MCF 10A (cell line): ENCODE measurements around the gene ZPBP2. TPM values are rescaled to one million over a fixed set of nuclear protein-coding genes. Genes with fewer than 3 reads are reported as not detected.

Experiments used
- total RNA-seq: library from RNA; stranded (reverse); gene quantifications from 2 replicates; pipeline ENCODE4 v1.2.3, GENCODE V29; 2022

Gene ZPBP2
- total RNA-seq, 1 experiment from 2014 or later = not detected

Other genes starting within 250 kb of the ZPBP2 start
- not detected in 2 replicates for gene PPP1R1B, start 241.2 kb upstream of the ZPBP2 start, total RNA-seq
- gene STARD3, start 231.1 kb upstream of the ZPBP2 start, total RNA-seq = 30.1 and 31.1 TPM in 2 replicates
- gene TCAP, start 202.9 kb upstream of the ZPBP2 start, total RNA-seq = 0.37 and 0.71 TPM in 2 replicates
- not detected in 2 replicates for gene PNMT, start 199.7 kb upstream of the ZPBP2 start, total RNA-seq
- gene PGAP3, start 180.1 kb upstream of the ZPBP2 start, total RNA-seq = 10.0 and 13.2 TPM in 2 replicates
- 33.3 and 33.7 TPM in 2 replicates for gene ERBB2, start 168.1 kb upstream of the ZPBP2 start, total RNA-seq
- gene MIEN1, start 137.7 kb upstream of the ZPBP2 start, total RNA-seq = 42.1 and 51.3 TPM in 2 replicates
- 7.3 and 10.3 TPM in 2 replicates for gene GRB7, start 130.3 kb upstream of the ZPBP2 start, total RNA-seq
- not detected in 2 replicates for gene IKZF3, start 3.9 kb upstream of the ZPBP2 start, total RNA-seq
- gene GSDMB, start 50.4 kb downstream of the ZPBP2 start, total RNA-seq = 1.4 and 5.0 TPM in 2 replicates
- 14.7 and 17.0 TPM in 2 replicates for gene ORMDL3, start 59.4 kb downstream of the ZPBP2 start, total RNA-seq
- not detected in 2 replicates for gene LRRC3C, start 59.5 kb downstream of the ZPBP2 start, total RNA-seq
- 0.61 and 0.77 TPM in 2 replicates for gene GSDMA, start 94.8 kb downstream of the ZPBP2 start, total RNA-seq
- 74.2 and 95.3 TPM in 2 replicates for gene PSMD3, start 112.6 kb downstream of the ZPBP2 start, total RNA-seq
- 9.6 and 17.1 TPM in 2 replicates for gene CSF3, start 147.2 kb downstream of the ZPBP2 start, total RNA-seq
- gene MED24, start 186.2 kb downstream of the ZPBP2 start, total RNA-seq = 66.6 and 88.5 TPM in 2 replicates
- 5.5 and 6.4 TPM in 2 replicates for gene THRA, start 194.8 kb downstream of the ZPBP2 start, total RNA-seq
- gene NR1D1, start 232.4 kb downstream of the ZPBP2 start, total RNA-seq = 7.5 and 8.8 TPM in 2 replicates